ENCODE results near the gene FGA.
"Not testable (repeated sequence)": the region's sequence is repeated elsewhere in the genome, so short reads cannot be mapped to it uniquely, and the experiment has no call there.

The FGA gene

DNA sequence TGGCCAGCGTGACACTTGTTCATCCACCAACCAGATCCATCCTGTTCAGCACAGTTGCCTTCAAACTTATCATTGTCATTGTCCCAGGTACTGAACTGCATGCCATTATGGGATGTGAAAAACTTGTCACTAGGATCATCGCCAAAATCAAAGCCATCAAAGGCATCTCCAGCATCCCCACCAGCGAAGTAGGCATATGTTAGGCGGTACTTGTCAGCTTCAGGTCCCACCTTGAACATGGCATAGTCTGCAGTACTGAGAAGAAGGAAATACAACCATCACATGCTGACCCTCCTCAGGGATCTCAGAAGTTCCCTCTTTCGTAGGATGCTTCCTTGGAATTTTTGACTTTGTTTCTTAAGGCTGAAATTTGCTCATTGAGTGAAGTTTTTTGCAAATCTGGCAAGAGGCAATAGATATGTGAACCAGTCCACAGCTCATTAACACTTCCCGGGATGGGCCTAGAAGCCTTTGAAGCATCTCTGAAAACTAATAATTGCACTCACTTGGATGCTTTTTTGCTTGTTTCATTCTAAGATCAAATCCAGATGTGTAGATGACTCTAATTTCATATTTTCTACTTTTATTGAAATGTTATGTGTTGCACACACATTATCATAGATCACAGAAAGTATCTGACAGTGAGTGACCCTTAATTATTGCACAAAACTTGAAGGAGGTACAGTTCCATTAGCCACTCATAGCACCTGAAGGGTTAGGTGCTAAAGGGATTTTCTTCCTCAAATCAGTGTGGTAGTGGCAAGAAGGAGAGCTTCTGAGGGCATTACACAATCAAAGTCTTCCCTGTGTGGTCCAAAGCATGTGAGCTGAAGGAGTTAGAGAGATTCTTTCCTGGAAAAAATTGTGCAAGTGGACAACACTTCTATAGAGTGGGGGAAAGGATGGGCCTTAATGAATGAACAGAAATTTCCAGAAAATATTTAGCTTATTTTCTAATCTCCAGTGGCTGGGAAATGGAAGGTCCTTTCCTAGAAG lies 16.5 kb upstream of the FGA start:
- DNase-seq, result no peak

DNA sequence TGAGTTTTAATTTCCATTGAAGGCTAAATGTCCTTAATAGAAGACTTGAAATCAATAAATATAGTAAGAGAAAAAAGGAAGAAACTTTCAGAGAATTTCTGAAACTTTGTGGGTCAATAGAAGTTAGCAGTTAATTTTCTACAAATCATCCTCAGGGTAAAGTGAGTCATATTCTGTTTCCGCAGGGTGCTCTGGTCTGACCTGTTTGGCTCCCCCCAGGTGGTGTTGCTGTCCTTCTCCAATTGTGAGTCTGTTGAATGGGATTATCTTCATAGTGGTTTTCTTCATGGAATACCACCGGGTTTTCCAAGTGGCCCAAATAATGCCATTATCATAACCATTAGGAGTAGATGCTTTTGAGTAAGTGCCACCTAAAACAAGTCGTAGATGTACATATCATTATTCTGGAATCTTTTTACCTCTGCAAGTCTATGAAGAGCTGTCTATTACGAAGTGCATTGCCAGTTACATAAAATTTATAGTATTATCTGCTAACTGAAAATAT lies 14.2 kb upstream of the FGA start:
- DNase-seq, result no peak

DNA sequence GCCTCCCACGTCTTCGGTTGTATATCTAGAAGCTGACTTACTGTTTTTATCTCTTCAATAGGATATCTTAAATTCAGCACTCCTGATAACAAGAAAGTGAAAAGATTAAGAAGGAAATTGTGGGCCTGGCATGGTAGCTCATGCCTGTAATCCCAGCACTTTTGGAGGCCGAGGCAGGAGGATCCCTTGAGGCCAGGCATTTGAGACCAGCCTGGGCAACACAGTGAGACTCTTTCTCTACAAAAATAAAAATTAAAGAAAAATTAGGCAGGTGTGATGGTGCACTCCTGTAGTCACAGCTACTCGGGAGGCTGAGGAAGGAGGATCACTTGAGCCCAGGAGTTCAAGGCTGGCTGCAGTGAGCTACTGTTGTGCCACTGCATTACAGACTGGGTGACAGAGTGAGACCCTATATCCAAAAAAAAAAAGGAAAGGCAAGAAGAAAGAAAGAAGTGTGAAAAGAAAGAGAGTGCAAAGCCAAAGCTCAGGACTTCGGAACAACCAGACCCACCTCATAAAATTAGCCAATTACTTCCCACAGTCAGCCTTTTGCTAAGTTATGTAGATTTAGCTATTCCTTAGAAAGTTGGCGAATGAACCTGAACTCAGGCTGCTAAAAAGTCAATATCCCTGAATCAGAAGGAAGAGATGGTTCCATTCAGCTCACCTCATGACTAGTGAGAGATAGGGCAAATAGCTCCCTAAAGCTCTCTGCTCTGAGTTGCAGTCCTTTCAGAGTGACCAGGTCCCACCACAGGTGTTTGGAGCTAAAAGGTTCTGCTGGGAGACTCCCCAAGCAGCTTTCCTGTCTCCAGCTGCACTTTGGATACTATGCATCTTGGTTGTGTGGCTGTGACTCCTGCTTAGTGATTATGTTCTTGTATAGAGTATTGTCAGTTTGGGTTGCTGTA lies 12.7 kb upstream of the FGA start:
- DNase-seq, result no peak

DNA sequence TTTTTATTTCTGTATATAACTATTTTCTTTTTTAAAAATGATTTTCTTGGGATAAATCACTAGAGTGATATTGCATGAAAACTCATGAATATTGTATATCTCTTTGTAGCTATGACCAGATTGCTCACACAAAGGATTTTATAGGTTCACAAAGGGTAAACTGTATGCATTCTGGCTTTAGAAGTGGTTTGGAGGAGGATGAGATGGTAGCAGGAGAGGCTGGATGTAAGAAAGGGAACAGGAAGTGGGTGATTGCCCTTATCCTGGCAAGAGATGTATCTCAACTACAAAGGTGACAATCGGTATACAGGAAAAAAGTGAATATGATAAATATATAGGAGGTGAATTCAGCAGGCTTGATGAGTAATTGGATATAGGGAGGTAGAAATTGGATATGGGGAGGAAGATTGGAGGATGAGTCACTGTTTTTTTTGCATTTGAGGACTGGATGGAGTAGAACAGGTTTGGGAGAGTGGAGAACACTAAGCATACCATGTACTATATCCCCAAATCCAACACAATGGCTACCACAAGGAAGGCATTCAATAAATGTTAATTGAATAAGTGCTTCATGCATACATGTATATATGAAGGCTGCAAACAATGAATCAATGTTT lies 12.0 kb upstream of the FGA start:
- DNase-seq, result no peak

DNA sequence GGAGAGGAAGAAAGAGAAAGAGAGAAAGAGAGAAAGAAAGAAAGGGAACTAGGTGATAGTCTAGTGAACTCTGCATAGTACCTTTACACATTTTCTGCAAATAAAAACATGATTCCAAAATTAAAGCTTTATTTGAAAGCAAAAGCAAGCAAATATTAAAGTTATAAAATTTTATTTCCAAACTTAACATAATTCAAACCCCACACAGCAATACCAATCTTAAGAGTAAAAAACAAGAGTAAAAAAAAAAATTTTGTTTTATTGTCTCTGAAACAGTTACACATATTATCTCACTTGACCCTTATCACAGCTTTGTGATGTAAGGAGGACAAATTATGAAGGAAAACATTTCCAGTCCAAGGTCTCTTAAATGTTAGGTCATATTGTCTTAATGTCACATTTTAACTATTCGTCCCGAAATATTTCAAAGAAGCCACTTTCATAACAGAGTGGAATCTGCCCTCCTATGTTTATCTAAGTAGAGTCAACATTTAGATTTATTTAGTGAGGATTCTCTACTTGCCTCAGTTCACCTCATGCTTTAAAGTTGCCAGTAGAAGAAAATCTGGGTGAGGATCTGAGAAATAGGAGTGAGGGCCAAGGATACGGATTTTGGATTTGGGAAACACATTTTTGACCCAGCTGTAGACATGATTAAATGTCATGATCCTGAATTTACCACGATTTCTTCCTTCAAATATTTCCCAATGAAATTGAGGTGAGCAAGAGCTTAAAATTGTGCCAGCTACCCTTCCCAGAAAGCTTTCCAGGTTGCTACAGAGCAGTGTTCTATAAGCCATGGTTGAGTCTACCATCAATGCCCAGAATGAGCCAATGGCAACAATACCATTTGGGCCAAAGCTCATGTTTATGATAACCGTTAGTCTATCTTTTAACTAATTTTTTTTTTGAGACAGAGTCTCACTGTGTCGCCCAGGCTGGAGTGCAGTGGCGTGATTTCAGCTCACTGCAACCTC lies 7.5 kb upstream of the FGA start:
- no peak for DNase-seq

DNA sequence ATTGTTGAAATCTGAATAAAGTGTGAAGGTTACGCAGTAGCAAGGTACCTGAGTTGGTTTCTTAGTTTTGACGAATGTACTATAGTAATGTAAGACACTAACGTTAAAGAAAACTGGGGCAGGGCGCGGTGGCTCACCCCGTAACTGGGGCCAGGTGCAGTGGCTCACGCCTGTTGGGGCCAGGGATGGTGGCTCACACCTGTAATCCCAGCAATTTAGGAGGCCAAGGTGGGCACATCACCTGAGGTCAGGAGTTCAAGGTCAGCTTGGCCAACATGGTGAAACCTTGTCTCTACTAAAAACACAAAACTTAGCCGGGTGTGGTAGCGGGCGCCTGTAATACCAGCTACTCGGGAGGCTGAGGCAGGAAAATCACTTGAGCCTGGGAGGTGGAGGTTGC lies 6.7 kb upstream of the FGA start:
- not testable (repeated sequence) for DNase-seq

DNA sequence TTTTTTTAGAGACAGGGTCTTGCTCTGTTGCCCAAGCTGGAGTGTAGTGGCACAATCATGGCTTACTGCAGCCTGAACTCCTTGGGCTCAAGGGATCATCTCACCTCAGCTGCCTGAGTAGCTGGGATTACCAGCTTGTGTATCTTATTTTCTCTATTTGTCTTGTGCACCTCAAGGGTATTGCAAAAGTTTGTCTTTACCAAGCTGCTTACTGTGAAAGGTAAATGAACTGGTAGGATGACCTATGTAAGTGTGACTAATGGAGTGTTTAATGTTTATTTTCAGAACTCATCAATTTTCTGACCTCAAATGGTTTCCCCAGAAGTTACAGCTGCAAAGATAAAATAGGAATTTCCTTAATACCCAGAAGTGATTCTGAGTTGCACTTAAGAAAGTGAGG lies 5.3 kb upstream of the FGA start:
- DNase-seq, result no peak

DNA sequence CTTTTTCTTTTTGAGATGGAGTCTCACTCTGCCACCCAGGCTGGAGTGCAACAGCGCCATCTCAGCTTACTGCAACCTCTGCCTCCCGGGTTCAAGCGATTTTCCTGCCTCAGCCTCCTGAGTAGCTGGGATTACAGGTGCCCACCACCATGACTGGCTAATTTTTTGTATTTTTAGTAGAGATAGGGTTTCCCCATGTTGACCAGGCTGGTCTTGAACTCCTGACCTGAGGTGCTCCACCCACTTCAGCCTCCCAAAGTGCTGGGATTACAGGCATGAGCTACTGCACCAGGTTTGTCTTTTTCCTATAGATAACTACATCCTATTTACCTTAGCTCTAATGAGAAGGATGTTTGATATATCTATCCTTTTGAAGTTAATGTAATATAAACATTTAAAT lies 3.8 kb upstream of the FGA start:
- DNase-seq, result not testable (repeated sequence)

DNA sequence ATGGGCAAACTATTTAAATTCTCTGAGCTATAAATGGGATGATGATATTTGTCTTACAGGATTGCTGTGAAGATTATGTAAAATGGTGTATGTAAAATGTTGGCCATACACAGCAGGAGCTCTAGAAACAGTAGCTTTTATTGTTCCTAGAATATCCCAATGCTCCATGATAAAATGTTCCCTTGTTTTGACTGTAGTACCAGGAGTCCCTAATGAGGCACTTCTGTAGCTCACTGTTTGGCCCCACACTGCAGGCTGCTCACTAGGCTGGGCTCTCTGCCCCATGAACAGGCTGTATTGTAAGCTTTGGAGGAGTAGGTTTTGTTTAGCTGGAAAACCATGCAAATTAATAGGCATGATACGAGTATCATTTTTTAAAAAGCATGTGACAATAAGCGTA lies 3.3 kb upstream of the FGA start:
- no peak for DNase-seq

DNA sequence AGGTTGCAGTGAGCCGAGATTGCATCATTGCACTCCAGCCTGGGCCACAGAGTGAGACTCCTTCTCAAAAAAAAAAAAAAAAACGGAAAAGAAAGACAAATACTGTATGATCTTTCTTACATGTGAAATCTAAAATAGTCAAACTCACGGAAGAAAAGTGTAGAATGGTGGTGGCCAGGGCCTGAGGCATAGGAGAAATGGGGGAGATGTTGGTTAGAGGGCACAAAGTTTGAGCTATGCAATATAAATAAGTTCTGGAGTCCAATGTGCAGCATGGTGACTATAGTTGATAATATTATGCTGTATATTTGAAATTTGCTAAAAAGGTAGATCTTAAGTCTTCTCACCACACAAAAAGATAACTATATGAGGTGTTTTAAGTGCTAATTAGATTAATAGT lies 1.3 kb upstream of the FGA start:
- DNase-seq, result no peak

DNA sequence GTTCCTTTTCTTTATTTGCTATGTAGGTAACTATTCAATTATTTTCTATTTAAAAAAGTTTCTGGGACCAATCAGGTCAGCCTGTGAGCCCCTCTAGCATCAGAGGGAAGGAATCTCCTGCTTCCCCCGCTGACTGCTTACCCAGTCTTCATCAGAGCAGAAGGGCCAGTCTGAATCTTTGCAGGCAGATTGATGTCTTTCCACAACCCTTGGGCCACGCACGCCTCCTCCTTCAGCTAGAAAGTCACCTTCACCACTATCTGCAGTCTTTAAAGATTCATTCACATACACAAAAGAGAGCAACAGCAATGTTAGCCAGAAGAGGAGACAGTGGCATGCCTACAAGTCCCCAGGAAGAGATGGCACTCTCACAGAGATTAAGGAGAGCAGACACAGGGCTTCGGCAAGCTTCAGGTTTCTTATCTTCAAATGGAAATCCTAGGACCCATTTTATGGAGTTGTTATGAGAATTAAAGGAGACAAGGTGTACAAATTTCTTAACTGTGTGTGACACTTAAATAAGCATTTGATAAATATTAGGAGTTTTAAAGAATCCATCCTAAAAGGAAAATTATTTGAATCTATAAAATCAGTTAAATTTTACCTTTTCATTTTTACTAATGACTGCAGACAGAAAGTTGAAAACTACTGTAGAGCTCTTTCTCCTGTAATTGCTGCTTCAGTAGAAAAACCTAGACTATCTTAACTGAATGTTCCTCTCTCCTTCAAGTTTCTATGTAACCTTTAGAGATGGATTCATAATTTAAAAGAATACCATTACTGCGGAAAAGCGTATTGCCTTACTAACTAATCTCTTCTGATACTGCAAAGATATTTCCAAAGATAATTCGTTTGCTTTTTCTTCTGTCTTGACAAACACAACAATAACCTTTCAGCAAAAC lies 995 bp downstream of the FGA start:
- DNase-seq, result no peak

DNA sequence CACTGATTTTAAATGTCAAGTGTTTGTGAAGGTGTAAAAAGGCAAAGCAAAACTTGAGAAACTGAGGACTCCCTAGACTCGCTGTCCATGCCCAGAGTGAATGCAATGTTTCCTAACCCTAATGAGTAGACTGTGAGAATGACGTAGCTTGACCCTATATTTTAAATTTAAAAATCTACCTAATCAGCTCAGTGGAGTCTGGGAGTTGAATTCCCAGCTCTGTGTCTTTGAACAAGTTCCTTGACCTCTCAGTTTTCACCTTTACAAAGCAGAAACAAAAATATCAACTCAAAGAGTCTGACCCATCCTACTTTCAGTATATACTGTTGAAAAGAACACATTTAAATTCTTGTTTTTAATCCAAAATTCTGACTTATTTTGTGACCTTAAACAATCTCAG lies 2.3 kb downstream of the FGA start:
- DNase-seq, result no peak

DNA sequence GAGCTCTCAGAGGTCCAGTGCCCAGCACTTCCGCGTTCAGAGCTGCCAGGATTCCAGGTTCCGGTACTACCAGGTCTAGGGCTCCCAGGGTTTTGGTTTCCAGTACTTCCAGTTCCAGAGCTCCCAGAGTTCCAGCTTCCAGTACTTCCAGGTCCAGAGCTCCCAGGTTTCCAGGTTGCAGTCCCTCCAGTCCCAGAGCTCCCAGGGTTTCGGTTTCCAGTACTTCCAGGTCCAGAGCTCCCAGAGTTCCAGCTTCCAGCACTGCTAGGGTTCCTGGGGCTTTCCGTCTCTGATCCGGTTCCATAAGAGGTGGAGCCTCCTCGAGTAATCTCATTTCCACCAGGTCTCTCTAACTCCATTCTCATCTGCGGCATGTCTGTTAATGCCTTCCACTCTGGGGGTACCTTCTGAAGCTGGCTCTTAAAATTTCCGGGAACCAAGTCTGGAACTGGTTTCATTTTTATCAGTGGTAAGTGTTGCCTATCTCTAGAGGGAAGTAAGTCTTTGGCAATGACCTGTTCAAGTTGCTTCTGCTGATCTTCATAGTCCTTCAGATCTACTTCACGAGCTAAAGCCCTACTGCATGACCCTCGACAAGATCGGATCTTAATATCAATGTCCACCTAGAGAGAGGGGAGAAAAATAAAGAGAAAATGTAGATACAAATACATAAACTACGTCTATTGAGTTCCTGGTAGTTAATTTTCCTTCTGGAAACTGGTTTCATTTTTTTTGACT lies 4.1 kb downstream of the FGA start:
- DNase-seq, result no peak

DNA sequence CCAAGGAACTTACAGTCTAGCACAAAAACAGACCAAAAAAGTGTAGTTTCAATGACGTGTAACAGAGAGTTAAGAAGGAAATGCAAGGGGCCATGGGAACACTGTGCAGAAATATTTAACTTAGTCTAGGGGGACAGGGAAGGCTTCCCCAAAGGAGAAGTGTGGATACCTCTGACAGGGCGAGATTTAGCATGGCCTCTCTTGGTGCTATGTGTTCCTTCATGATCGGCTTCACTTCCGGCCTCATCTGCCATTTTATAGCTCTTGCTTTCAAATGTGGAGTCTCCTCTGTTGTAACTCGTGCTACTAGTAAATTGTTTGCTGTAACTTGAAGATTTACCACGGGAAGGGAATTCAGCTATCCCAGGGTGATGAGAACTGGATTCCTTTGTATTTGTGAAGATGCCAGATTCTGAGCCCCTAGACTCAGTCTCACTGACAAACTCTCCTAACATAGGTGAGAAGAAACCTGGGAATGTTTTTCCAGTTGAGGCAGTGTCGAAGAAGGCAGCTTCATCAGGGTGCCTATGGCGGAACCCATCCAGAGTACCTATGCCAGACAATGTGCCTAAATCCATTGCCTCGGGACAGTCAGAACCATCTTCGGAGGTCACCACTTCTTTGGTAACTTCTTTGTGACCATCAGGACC lies 5.0 kb downstream of the FGA start:
- no peak for DNase-seq

DNA sequence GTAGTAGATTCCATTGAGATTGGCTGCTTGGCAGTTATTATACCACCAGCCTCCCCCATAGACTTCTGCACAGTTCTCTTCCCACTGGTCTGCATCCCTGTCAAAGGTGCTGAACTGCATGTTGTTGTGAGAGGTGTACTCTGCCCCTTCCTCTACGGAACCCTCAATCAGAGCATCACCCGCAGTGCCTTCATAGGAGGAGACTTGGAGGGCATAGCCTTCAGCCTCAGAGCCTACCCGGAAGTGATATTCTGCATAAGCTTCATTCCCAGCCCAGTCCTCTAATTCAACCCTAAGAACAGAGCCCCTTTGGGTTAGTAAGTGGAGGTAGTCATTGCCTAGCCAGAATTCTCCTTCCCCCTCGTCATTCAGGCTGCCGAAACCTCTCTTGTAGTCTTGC lies 6.3 kb downstream of the FGA start:
- no peak for DNase-seq

DNA sequence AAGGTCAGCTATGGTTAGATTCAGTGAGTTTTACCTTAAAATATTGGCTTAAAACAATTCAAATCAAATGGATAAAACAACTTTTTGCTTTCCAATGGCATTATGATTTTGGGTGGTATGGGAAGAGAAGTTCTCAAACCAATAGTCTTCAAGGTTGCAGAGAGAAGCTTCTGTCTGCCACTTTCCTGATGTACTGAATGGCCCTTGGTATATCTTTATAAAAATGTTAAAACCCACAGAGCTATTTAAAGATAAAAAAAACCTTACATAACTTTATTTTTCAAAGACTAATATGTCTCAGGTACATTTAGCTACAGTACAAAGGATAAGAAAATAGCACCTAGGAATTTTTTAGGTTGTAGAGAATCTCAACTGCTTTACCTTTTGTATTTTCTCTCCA lies 6.9 kb downstream of the FGA start:
- DNase-seq, result no peak

DNA sequence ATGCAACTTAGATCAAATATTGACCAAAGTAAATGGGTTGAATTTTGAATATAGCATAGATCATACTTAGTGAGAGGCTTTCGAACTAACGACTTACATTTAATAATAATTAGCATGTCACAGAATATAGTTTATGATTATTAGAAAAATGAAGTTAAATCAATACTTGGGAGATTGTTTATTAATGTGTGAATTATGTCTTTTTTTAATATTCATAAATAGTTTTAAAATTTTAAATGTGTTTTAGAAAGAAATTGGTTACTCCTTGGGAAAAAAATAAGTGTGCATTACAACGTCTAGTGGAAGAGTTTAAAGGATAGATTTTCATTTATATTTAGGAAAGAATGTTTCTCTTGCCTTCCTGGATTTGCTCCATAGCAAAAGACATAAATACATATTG lies 7.3 kb downstream of the FGA start:
- DNase-seq, result no peak

DNA sequence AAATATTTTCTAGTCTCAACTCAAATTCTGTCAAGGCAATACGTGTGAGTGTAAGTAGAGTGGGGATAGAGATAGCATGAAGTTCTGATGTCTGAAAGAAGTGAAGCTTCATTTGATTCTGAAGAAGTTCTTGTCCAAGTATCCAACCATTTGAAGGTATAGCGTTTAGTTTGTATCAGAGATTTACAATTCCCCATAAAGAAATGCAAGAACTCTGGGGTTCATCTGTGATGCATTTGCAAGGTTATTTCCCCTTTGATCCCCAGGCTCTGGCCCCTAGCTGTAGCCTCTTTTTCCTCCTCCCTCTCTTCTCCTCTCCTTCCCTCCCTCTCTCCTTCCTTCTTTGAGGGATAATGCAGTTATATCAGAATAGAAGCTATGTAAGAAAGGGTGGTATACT lies 7.8 kb downstream of the FGA start:
- DNase-seq, result no peak

DNA sequence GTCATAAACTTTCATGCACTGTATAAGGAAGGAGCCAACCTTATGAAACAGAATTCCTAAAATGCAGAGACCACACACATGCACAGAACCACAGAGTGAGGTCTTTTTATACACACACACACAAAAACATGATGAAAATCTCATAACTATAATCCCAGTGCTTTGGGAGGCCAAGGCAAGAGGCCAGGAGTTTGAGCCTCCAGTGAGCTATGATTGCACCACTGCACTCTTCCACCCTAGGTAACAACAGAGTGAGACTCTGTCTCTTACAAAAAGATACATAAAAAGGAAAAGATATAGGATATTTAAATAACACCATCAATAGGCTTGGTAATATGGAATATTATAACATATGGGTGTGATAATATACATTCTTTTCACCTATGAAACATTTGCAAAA lies 10.6 kb downstream of the FGA start:
- no peak for DNase-seq

DNA sequence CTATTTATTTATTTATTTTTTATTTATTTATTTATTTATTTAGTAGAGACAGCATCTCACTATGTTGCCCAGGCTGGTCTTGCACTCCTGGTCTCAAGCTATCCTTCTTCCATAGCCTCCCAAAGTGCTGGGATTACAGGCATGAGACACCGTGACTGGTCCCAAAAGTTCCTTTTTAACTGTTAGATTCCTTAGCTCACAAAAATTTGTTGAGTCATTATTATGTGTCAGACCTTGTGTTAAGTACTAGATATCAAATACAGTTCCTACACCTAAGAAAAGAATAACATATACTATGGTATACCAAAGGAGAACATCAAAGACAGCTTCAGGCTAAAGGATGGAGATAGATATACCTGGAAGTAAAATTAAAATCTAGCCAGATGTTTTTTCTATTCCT lies 11.6 kb downstream of the FGA start:
- no peak for DNase-seq
